Neural progenitor cell (in vitro differentiated cells): Measurements from ENCODE around the gene DUSP2. TPM values are rescaled to one million over a fixed set of nuclear protein-coding genes. Genes with fewer than 3 reads are reported as not detected.

Source experiments
- DNase-seq: peaks from one replicate; pipeline ENCODE4 v3.0.0-alpha.2; 2016; ENCODE audit warnings: low spot score
- H2AFZ ChIP-seq: fragments of 200-600 bp; sonication (generic); replicated peaks from 2 replicates; pipeline ENCODE4 v1.6.1; 2016; ENCODE audit warnings: antibody characterized with exemption
- H3F3A ChIP-seq: fragments of 200-600 bp; sonication (generic); 2 replicates; pipeline ENCODE4 v1.6.1; 2016; ENCODE audit warnings: antibody characterized with exemption, low read depth
- H3K27ac ChIP-seq: fragments of 200-600 bp; sonication (generic); 2 replicates; pipeline ENCODE4 v1.5.1; 2016; ENCODE audit warnings: mild to moderate bottlenecking
- H3K27me3 ChIP-seq: fragments of 200-600 bp; sonication (generic); 2 replicates; pipeline ENCODE4 v1.6.1; 2016; ENCODE audit warnings: mild to moderate bottlenecking, moderate library complexity
- H3K36me3 ChIP-seq: fragments of 200-600 bp; sonication (generic); 2 replicates; pipeline ENCODE4 v1.5.1; 2016
- H3K4me1 ChIP-seq: fragments of 200-600 bp; sonication (generic); 2 replicates; pipeline ENCODE4 v1.6.1; 2016; ENCODE audit warnings: mixed run types
- H3K4me2 ChIP-seq: fragments of 200-600 bp; sonication (generic); 2 replicates; pipeline ENCODE4 v1.6.1; 2016
- H3K4me3 ChIP-seq: fragments of 200-600 bp; sonication (generic); 2 replicates; pipeline ENCODE4 v1.5.1; 2016
- H3K79me2 ChIP-seq: fragments of 200-600 bp; sonication (generic); 2 replicates; pipeline ENCODE4 v1.6.1; 2016; ENCODE audit warnings: low read depth
- H3K9ac ChIP-seq: fragments of 200-600 bp; sonication (generic); 2 replicates; pipeline ENCODE4 v1.6.1; 2016
- H3K9me3 ChIP-seq: fragments of 200-600 bp; sonication (generic); 2 replicates; pipeline ENCODE4 v1.5.1; 2016; ENCODE audit warnings: low read depth
- H4K20me1 ChIP-seq: fragments of 200-600 bp; sonication (generic); 2 replicates; pipeline ENCODE4 v1.6.1; 2016; ENCODE audit warnings: low read depth
- H3K27ac Mint-ChIP-seq: 3 replicates; pipeline ENCODE4 v1.8.0; 2021; ENCODE audit warnings: mixed read lengths
- H3K27me3 Mint-ChIP-seq: 2 replicates; pipeline ENCODE4 v1.8.0; 2022; ENCODE audit warnings: low read depth, mild to moderate bottlenecking, inconsistent platforms, moderate library complexity, mixed read lengths; ENCODE audit not compliant: insufficient read depth
- H3K36me3 Mint-ChIP-seq: 3 replicates; pipeline ENCODE4 v1.8.0; 2021; ENCODE audit warnings: mixed read lengths
- H3K4me1 Mint-ChIP-seq: 3 replicates; pipeline ENCODE4 v1.8.0; 2021; ENCODE audit warnings: mixed read lengths
- H3K4me3 Mint-ChIP-seq: 3 replicates; pipeline ENCODE4 v1.8.0; 2021; ENCODE audit warnings: mild to moderate bottlenecking, moderate library complexity, mixed read lengths
- H3K9me3 Mint-ChIP-seq: 3 replicates; pipeline ENCODE4 v1.8.0; 2020; ENCODE audit warnings: mixed read lengths
- CTCF ChIP-seq: fragments of 200-600 bp; sonication (generic); IDR thresholded peaks from 2 replicates; pipeline ENCODE4 v1.5.1; 2017; ENCODE audit warnings: antibody characterized with exemption, mild to moderate bottlenecking
- EZH2 ChIP-seq: fragments of 200-600 bp; sonication (generic); IDR thresholded peaks from 2 replicates; pipeline ENCODE4 v1.6.1; 2017; ENCODE audit warnings: antibody characterized with exemption, mild to moderate bottlenecking, moderate library complexity
- EZH2phosphoT487 ChIP-seq: fragments of 200-600 bp; sonication (generic); IDR thresholded peaks from 2 replicates; pipeline ENCODE4 v1.6.1; 2017; ENCODE audit warnings: antibody characterized with exemption
- total RNA-seq: library from RNA; depleted of rRNA; stranded (reverse); fragments of >200 nt; gene quantifications from 2 replicates; pipeline ENCODE4 v1.2.3, GENCODE V29; 2015; ENCODE audit warnings: low replicate concordance

DUSP2 gene
- total RNA-seq, 1 donor from 2014 or later, result not detected

- Mint-ChIP-seq H3K36me3 (no peaks in the 10 kb centered on the region), H3K4me3 (no peak overlapping the region)
Observed at GRCh38 chr2:96169868-96170507, 24.7 kb upstream of the DUSP2 start.

GRCh38 chr2:96167407-96168013 lies 22.3 kb upstream of the DUSP2 start:
- no peak for DNase-seq
- no peaks in the 10 kb centered on the region for H3K9me3 ChIP-seq
- no peaks in the 10 kb centered on the region for H4K20me1 ChIP-seq
- H3K27me3 Mint-ChIP-seq, result peaks cover 2% of the 10 kb centered on the region
- H2AFZ ChIP-seq, result no peak overlapping the region
- H3K9me3 Mint-ChIP-seq, result peaks cover 8% of the 10 kb centered on the region
- no peak overlapping the region for H3K27ac Mint-ChIP-seq
- peaks cover 12% of the 10 kb centered on the region for H3K4me1 ChIP-seq
- no peaks in the 10 kb centered on the region for H3K36me3 Mint-ChIP-seq
- no peak overlapping the region for H3K27ac ChIP-seq
- H3F3A ChIP-seq, result peaks cover 7% of the 10 kb centered on the region
- H3K4me3 ChIP-seq, result no peak overlapping the region
- no peaks in the 10 kb centered on the region for H3K27me3 ChIP-seq
- no peak overlapping the region for H3K4me2 ChIP-seq
- H3K9ac ChIP-seq, result no peak overlapping the region
- peaks cover 12% of the 10 kb centered on the region for H3K4me1 Mint-ChIP-seq
- TF ChIP-seq EZH2 (no peak), CTCF (no peak), EZH2phosphoT487 (no peak)
- no peaks in the 10 kb centered on the region for H3K36me3 ChIP-seq
- no peaks in the 10 kb centered on the region for H3K79me2 ChIP-seq
- H3K4me3 Mint-ChIP-seq, result no peak overlapping the region

More at GRCh38 chr2:96169868-96170507, 24.7 kb upstream of the DUSP2 start:
- no peaks in the 10 kb centered on the region for H3K27me3 ChIP-seq
- H3K27ac ChIP-seq, result no peak overlapping the region
- no peak overlapping the region for H3K4me2 ChIP-seq
- Mint-ChIP-seq H3K27me3 (peaks cover 2% of the 10 kb centered on the region), H3K4me1 (peaks cover 1% of the 10 kb centered on the region), H3K9me3 (peaks cover 8% of the 10 kb centered on the region), H3K27ac (peak overlapping the region; percentile 24)
- DNase-seq, result no peak
- H4K20me1 ChIP-seq, result no peaks in the 10 kb centered on the region
- H3F3A ChIP-seq, result peaks cover under 1% of the 10 kb centered on the region
- H3K36me3 ChIP-seq, result no peaks in the 10 kb centered on the region
- no peaks in the 10 kb centered on the region for H3K9me3 ChIP-seq
- no peak overlapping the region for H3K4me3 ChIP-seq
- H3K79me2 ChIP-seq, result no peaks in the 10 kb centered on the region
- H3K9ac ChIP-seq, result no peak overlapping the region
- peaks cover 2% of the 10 kb centered on the region for H3K4me1 ChIP-seq
- no peak for TF ChIP-seq EZH2phosphoT487
- TF ChIP-seq CTCF, result no peak
- no peak for TF ChIP-seq EZH2
- no peak overlapping the region for H2AFZ ChIP-seq

GRCh38 chr2:96164459-96165184 lies 19.4 kb upstream of the DUSP2 start:
- peaks cover 7% of the 10 kb centered on the region for H3F3A ChIP-seq
- no peaks in the 10 kb centered on the region for H4K20me1 ChIP-seq
- H3K9ac ChIP-seq, result no peak overlapping the region
- Mint-ChIP-seq H3K9me3 (peaks cover 5% of the 10 kb centered on the region), H3K4me3 (no peak overlapping the region), H3K27me3 (peaks cover 3% of the 10 kb centered on the region), H3K27ac (peak overlapping the region; percentile 63), H3K4me1 (peaks cover 12% of the 10 kb centered on the region), H3K36me3 (no peaks in the 10 kb centered on the region)
- peak overlapping the region; percentile 37 for H3K4me2 ChIP-seq
- DNase-seq, result peak; percentile 44
- H3K27ac ChIP-seq, result no peak overlapping the region
- H2AFZ ChIP-seq, result peak overlapping the region; percentile 97
- peaks cover 12% of the 10 kb centered on the region for H3K4me1 ChIP-seq
- TF ChIP-seq EZH2phosphoT487 (no peak), EZH2 (no peak), CTCF (no peak)
- H3K79me2 ChIP-seq, result no peaks in the 10 kb centered on the region
- H3K9me3 ChIP-seq, result no peaks in the 10 kb centered on the region
- no peaks in the 10 kb centered on the region for H3K27me3 ChIP-seq
- no peak overlapping the region for H3K4me3 ChIP-seq
- H3K36me3 ChIP-seq, result no peaks in the 10 kb centered on the region
